ENCODE results near the gene TVP23C.

- TF ChIP-seq CTCF (IDR thresholded peaks at IDR 0.05; ENCODE audit: insufficient read depth, low read length, poor library complexity, severe bottlenecking): no peak
- TF ChIP-seq EZH2phosphoT487 (conservative IDR thresholded peaks at IDR 0.05; ENCODE audit: low read length): no peak
These were observed 54.2 kb downstream of the TVP23C start for GRCh38 chr17:15509095-15509494.
